HL-60 (cell line): ENCODE results near the gene POU2F1.
"Not testable (repeated sequence)": the region's sequence is repeated elsewhere in the genome, so short reads cannot be mapped to it uniquely, and the experiment has no call there.

Experiments
- DNase-seq, 2 experiments: peaks; one replicate each; pipeline ENCODE4 v3.0.0-alpha.2; 2010 to 2020; ENCODE audit warnings: low read depth in 1 of 2, low spot score in 1 of 2
- H3K27ac ChIP-seq: fragments of 250-450 bp; sonication (Bioruptor Pico); replicated peaks from 2 replicates; pipeline ENCODE4 v1.5.1; 2020; ENCODE audit warnings: mild to moderate bottlenecking, moderate library complexity
- H3K27me3 ChIP-seq: fragments of 250-450 bp; sonication (Bioruptor Pico); 2 replicates; pipeline ENCODE4 v1.5.1; 2021; ENCODE audit warnings: mild to moderate bottlenecking, moderate library complexity; ENCODE audit not compliant: insufficient read depth, poor library complexity, severe bottlenecking
- H3K4me3 ChIP-seq: replicated peaks from 2 replicates; pipeline ENCODE4 v1.5.1; 2011; ENCODE audit warnings: mild to moderate bottlenecking, control low read depth, low read length; ENCODE audit not compliant: insufficient read depth
- GABPA ChIP-seq: IDR thresholded peaks from 2 replicates; pipeline ENCODE4 v1.6.1; 2012; ENCODE audit warnings: low read depth
- POLR2AphosphoS5 ChIP-seq: IDR thresholded peaks from 2 replicates; pipeline ENCODE4 v1.6.1; 2012; ENCODE audit warnings: low read depth
- REST ChIP-seq: IDR thresholded peaks from 2 replicates; pipeline ENCODE4 v1.6.1; 2012; ENCODE audit warnings: low read depth; ENCODE audit not compliant: insufficient replicate concordance
- SPI1 ChIP-seq: IDR thresholded peaks from 2 replicates; pipeline ENCODE4 v1.6.1; 2012; ENCODE audit warnings: low read depth, mild to moderate bottlenecking, borderline replicate concordance
- TF ChIP-seq, protein P1 (sequence below): IDR thresholded peaks from one replicate; pipeline ENCODE4 v1.5.1; 2011; ENCODE audit warnings: low read length, control low read depth, inconsistent platforms; ENCODE audit not compliant: insufficient read depth

Gene POU2F1

DNA sequence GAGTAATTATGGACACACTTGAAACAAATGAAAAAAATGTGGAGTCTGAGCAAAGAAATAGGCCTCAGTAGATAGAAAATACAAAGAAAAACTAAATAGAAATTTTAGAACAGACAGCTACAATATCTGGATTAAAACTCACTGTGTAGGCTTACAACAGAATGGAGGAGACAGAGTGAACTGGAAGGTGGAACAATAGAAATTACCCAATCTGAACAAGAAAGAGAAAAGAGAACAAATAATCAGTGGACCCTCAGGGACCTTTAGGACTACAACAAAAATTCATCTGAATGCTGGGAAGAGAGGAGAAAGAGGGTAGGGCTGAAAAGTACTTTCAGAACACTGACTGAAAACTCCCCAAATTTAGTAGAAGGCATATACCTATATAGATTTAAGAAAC, 90.0 kb downstream of the POU2F1 start:
- no peak for DNase-seq
- TF ChIP-seq REST (no peak), SPI1 (no peak), GABPA (no peak), POLR2AphosphoS5 (no peak)
- TF ChIP-seq, protein P1, sequence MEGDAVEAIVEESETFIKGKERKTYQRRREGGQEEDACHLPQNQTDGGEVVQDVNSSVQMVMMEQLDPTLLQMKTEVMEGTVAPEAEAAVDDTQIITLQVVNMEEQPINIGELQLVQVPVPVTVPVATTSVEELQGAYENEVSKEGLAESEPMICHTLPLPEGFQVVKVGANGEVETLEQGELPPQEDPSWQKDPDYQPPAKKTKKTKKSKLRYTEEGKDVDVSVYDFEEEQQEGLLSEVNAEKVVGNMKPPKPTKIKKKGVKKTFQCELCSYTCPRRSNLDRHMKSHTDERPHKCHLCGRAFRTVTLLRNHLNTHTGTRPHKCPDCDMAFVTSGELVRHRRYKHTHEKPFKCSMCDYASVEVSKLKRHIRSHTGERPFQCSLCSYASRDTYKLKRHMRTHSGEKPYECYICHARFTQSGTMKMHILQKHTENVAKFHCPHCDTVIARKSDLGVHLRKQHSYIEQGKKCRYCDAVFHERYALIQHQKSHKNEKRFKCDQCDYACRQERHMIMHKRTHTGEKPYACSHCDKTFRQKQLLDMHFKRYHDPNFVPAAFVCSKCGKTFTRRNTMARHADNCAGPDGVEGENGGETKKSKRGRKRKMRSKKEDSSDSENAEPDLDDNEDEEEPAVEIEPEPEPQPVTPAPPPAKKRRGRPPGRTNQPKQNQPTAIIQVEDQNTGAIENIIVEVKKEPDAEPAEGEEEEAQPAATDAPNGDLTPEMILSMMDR = no peak
- Histone ChIP-seq H3K27me3 (no peaks in the 10 kb centered on the region), H3K4me3 (no peak overlapping the region), H3K27ac (no peak overlapping the region)

DNA sequence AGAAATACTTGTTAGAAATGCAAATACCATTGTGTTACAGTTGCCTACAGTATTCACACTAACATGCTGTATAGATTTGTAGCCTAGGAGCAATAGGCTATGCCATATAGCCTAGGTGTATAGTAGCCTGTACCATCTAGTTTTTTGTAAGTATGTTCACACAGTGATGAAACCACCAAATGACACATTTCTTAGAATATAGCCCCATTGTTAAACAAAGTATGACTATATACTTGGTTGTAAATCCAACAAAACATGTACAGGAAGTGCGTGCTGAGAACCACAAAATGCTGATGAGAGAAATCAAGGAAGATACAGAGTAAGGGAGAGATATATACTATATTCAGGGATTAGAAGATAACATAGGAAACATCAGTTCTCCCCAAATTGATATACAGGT, 92.2 kb downstream of the POU2F1 start:
- TF ChIP-seq, protein P1 = no peak
- TF ChIP-seq GABPA (no peak), SPI1 (no peak), POLR2AphosphoS5 (no peak), REST (no peak)
- DNase-seq = no peak
- Histone ChIP-seq H3K27me3 (no peaks in the 10 kb centered on the region), H3K27ac (no peak overlapping the region), H3K4me3 (no peak overlapping the region)

DNA sequence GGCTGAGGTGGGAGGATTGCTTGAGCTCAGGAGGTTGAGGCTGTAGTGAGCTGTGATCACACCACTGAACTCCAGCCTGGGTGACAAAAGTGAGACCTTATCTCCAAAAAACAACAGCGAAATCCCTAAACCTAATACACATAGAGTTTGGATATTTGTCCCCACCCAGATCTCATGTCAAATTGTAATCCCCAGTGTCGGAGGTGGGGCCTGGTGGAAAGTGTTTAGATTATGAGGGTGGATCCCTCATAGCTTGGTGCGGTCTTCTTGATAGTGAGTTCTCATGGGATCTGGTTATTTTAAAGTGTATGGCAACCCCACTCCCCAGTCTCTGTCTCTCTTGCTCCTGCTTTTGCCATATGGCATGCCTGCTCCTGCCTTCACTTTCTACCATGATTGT, 94.0 kb downstream of the POU2F1 start:
- DNase-seq = no peak
- TF ChIP-seq REST (no peak), POLR2AphosphoS5 (no peak), GABPA (no peak)
- Histone ChIP-seq H3K27ac (no peak overlapping the region), H3K4me3 (no peak overlapping the region), H3K27me3 (no peaks in the 10 kb centered on the region)

GRCh38 chr1:167317463-167317862, 96.8 kb downstream of the POU2F1 start:
- no peak overlapping the region for H3K4me3 ChIP-seq
- no peak overlapping the region for H3K27ac ChIP-seq
- TF ChIP-seq, protein P1 = no peak
- no peak for TF ChIP-seq GABPA
- no peak for TF ChIP-seq POLR2AphosphoS5
- TF ChIP-seq SPI1 = no peak
- no peak for TF ChIP-seq REST
- no peaks in the 10 kb centered on the region for H3K27me3 ChIP-seq
- no peak for DNase-seq

- H3K27ac ChIP-seq, H3K4me3 ChIP-seq: not testable (repeated sequence)
- peak in 1 of 2 experiments; percentile 9 for DNase-seq
Measured at GRCh38 chr1:167319206-167319605, 98.5 kb downstream of the POU2F1 start.

More at GRCh38 chr1:167319206-167319605, 98.5 kb downstream of the POU2F1 start:
- H3K27me3 ChIP-seq = not testable (repeated sequence)
